ENCODE measurements around the gene ACP1.

- TF ChIP-seq, protein P1, sequence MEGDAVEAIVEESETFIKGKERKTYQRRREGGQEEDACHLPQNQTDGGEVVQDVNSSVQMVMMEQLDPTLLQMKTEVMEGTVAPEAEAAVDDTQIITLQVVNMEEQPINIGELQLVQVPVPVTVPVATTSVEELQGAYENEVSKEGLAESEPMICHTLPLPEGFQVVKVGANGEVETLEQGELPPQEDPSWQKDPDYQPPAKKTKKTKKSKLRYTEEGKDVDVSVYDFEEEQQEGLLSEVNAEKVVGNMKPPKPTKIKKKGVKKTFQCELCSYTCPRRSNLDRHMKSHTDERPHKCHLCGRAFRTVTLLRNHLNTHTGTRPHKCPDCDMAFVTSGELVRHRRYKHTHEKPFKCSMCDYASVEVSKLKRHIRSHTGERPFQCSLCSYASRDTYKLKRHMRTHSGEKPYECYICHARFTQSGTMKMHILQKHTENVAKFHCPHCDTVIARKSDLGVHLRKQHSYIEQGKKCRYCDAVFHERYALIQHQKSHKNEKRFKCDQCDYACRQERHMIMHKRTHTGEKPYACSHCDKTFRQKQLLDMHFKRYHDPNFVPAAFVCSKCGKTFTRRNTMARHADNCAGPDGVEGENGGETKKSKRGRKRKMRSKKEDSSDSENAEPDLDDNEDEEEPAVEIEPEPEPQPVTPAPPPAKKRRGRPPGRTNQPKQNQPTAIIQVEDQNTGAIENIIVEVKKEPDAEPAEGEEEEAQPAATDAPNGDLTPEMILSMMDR (conservative IDR thresholded peaks at IDR 0.05; ENCODE audit: low read depth in 2 of 2) = no peak
- TF ChIP-seq REST (IDR thresholded peaks at IDR 0.05; ENCODE audit: unreplicated experiment) = no peak
- TF ChIP-seq POLR2AphosphoS5 (IDR thresholded peaks at IDR 0.05; ENCODE audit: low read depth) = no peak
- no peak for TF ChIP-seq EZH2 (IDR thresholded peaks at IDR 0.05; ENCODE audit: low read depth, unreplicated experiment)
- TF ChIP-seq CREB1 (CRISPR knock-in tag; IDR thresholded peaks at IDR 0.05; ENCODE audit: low read depth) = no peak
- no peak for TF ChIP-seq EZH2phosphoT487 (IDR thresholded peaks at IDR 0.05; ENCODE audit: unreplicated experiment)
- no peak for TF ChIP-seq ZNF114 (CRISPR knock-in tag; IDR thresholded peaks at IDR 0.05)
- no peak for TF ChIP-seq JUNB (IDR thresholded peaks at IDR 0.05; ENCODE audit: unreplicated experiment)
- TF ChIP-seq ZNF462 (CRISPR knock-in tag; IDR thresholded peaks at IDR 0.05) = peak; percentile 95
- TF ChIP-seq, protein P2, sequence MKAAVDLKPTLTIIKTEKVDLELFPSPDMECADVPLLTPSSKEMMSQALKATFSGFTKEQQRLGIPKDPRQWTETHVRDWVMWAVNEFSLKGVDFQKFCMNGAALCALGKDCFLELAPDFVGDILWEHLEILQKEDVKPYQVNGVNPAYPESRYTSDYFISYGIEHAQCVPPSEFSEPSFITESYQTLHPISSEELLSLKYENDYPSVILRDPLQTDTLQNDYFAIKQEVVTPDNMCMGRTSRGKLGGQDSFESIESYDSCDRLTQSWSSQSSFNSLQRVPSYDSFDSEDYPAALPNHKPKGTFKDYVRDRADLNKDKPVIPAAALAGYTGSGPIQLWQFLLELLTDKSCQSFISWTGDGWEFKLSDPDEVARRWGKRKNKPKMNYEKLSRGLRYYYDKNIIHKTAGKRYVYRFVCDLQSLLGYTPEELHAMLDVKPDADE (IDR thresholded peaks at IDR 0.05) = no peak
Measured at GRCh38 chr2:283996-284794, 19.4 kb downstream of the ACP1 start.

All from GM23338 (cell line).